A549 treated with CpdA at 1 μM for 4 hours (cell line): ENCODE results near the gene BCL3. TPM values are rescaled to one million over a fixed set of nuclear protein-coding genes. Genes with fewer than 3 reads are reported as not detected.

Experiments
- total RNA-seq: library from RNA; stranded (reverse); fragments of 200-300 nt; extraction: Qiagen RNA extraction; gene quantifications from 5 replicates; pipeline ENCODE4 v1.2.3, GENCODE V29; 2022; ENCODE audit warnings: low read depth

BCL3 gene, protein sequence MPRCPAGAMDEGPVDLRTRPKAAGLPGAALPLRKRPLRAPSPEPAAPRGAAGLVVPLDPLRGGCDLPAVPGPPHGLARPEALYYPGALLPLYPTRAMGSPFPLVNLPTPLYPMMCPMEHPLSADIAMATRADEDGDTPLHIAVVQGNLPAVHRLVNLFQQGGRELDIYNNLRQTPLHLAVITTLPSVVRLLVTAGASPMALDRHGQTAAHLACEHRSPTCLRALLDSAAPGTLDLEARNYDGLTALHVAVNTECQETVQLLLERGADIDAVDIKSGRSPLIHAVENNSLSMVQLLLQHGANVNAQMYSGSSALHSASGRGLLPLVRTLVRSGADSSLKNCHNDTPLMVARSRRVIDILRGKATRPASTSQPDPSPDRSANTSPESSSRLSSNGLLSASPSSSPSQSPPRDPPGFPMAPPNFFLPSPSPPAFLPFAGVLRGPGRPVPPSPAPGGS
- total RNA-seq: 61.9 to 130 TPM (median 107 TPM) in 5 replicates

DNA sequence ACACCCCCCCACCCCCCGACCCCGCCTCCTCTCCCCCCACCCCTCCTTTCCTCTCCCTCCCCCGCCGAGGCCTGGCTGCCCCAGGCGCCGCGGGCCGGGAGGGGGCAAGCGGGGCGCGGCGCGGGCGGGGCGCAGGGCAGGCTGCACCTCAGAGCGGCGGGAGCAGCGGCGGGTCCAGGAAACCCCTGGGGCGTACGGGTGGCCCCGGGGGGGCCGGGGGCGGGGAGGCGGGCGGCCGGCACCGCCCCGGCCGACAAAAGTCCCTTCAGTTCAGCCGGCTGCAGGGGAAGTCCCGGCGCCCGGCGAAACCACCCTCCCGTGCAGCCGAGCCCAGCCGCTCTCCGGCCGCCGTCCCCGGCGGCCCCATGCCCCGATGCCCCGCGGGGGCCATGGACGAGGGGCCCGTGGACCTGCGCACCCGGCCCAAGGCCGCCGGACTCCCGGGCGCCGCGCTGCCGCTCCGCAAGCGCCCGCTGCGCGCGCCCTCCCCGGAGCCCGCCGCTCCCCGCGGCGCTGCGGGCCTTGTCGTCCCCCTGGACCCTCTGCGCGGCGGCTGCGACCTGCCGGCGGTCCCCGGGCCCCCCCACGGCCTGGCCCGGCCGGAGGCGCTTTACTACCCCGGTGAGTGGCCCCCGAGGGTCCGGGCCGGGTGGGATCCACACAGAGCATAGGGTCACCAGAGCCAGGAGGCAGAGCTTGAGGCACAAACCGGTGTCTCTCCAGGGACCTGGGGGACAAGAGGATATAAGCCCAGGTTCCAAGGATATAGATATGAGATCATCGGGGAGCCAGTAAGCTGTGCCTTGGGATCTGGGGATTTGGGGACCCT is at the start of gene BCL3:
Gene BCL3 (plus strand): TSS at position 283 of the 829 bp plus-strand sequence. CDS start 83 bp downstream, at position 366.

DNA sequence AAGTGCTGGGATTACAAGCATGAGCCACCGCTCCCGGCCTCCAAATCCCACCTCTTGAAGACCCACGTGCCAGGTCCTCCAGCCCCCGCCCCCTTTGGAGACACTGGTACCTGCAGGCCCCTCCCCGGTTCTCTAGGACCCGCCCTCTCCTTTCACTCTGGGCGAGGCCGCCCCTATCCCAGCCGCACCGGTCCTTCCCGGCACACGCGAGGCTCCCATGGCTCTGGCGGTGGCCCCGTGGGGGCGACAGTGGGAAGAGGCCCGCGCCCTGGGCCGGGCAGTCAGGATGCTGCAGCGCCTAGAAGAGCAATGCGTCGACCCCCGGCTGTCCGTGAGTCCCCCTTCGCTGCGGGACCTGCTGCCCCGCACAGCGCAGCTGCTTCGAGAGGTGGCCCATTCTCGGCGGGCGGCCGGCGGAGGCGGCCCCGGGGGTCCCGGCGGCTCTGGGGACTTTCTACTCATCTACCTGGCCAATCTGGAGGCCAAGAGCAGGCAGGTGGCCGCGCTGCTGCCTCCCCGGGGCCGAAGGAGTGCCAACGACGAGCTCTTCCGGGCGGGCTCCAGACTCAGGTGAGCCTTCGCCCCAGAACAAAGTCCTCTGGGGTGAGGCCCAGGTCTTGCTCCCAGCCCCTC is 29.3 kb downstream of the BCL3 start, which contains the start of gene CBLC:
Gene CBLC (plus strand): TSS at position 176 of the 633 bp plus-strand sequence. CDS start 42 bp downstream, at position 218.

DNA sequence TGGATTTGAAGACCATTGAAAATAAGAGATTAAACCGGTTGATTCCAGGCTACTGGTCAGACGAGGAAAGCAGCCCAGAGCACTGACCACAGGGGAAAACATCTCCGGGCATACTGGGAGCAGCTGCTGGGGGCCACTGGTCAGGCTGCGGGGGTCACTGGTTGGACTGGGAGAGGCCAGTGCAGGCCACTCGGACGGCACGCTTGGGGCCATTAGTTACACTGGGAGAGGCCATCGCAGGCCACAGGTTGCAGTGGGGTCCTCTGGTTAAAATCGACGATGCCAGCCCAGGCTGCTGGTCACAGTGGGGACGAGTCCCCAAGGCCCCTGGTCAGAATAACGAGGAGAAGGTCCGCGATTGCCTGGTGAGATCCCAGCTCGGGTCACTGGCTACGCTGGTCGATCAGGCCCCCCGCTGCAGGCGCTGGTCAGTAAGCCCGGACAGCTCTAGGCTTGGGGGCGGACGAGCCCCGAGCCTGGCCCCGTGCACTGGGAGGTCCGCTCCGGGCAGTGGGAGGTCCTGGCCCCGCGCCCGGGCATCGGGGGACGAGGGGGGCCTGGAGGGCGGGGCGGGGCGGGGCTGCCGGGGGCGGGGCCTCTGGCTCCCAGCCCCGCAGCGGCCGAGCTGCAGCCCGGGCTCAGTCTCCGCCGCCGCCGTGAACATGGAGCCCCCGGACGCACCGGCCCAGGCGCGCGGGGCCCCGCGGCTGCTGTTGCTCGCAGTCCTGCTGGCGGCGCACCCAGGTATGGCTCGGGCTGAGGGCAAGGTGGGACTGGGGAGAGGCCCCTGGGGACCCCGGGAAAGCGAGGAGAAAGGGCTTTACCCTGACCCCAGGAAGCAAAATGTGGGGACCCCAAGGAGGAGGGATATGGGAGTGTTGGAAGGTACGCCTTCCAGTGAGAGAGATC is 60.2 kb downstream of the BCL3 start, which contains the start of gene BCAM:
Gene BCAM (plus strand): TSS at position 641 of the 909 bp plus-strand sequence. CDS start 22 bp downstream, at position 663.

Other genes with a start within 250 kb of the BCL3 start
- 7.7 to 10.4 TPM (median 8.6 TPM) in 5 replicates for gene ZNF180, start 248.2 kb upstream of the BCL3 start, total RNA-seq
- 0.08 TPM in 1 of 5 replicates, not detected in the others for gene CEACAM20, start 219.0 kb upstream of the BCL3 start, total RNA-seq
- gene IGSF23, start 135.1 kb upstream of the BCL3 start, total RNA-seq: 0.31 to 0.59 TPM (median 0.38 TPM) in 5 replicates
- 103 to 119 TPM (median 115 TPM) in 5 replicates for gene PVR, start 104.8 kb upstream of the BCL3 start, total RNA-seq
- 8.2 to 12.9 TPM (median 9.6 TPM) in 5 replicates for gene CEACAM19, start 77.2 kb upstream of the BCL3 start, total RNA-seq
- gene CEACAM16, start 49.6 kb upstream of the BCL3 start, total RNA-seq: 0.08 to 0.23 TPM (median 0.11 TPM) in 3 of 5 replicates, not detected in the others
- not detected in 5 replicates for gene CBLC, start 29.2 kb downstream of the BCL3 start, total RNA-seq
- 62.9 to 86.9 TPM (median 77.5 TPM) in 5 replicates for gene BCAM, start 60.4 kb downstream of the BCL3 start, total RNA-seq
- gene NECTIN2, start 97.6 kb downstream of the BCL3 start, total RNA-seq: 71.2 to 91.2 TPM (median 84.6 TPM) in 5 replicates
- 183 to 271 TPM (median 260 TPM) in 5 replicates for gene TOMM40, start 142.5 kb downstream of the BCL3 start, total RNA-seq
- 11.0 to 19.4 TPM (median 15.3 TPM) in 5 replicates for gene APOE, start 157.1 kb downstream of the BCL3 start, total RNA-seq
- gene APOC1, start 165.9 kb downstream of the BCL3 start, total RNA-seq: 110 to 130 TPM (median 116 TPM) in 5 replicates
- gene APOC4, start 193.5 kb downstream of the BCL3 start, total RNA-seq: not detected in 5 replicates
- gene APOC2, start 197.3 kb downstream of the BCL3 start, total RNA-seq: not detected in 5 replicates
- gene CLPTM1, start 206.7 kb downstream of the BCL3 start, total RNA-seq: 127 to 184 TPM (median 178 TPM) in 5 replicates